Posterior cingulate gyrus (tissue), 11 donors: ENCODE results near the gene ATG101.
A peak's percentile ranks its signal among the peaks of the same experiment; 100 is the strongest.

ENCODE experiments used
- DNase-seq, 10 donors: peaks; one replicate each; pipeline versions ENCODE4 v3.0.0 to v3.0.0-alpha.2; 2020 to 2021; ENCODE audit warnings: mixed read lengths in 3 of 10
- intact Hi-C: fragments of 100-400 bp; cut with DNase I; formaldehyde crosslinking; loops from one replicate; pipeline ENCODE4 v1.15.1; 2023

ATG101 gene

GRCh38 chr12:52069327-52070184 lies at the start of gene ATG101:
Gene ATG101 (plus strand): TSS chr12:52069978. CDS start chr12:52073651, 3,673 bp downstream.
- DNase-seq, result peak; percentile 83 to 99 (median 89)
- intact Hi-C loops, result loop anchor here (5.0 kb wide), 1 partner anchor 42 kb away; no protein-coding TSS in a partner anchor

GRCh38 chr12:52020539-52021336 lies 49.0 kb upstream of the ATG101 start:
- intact Hi-C loops, result no loop called here

GRCh38 chr12:52022841-52023181 lies 47.0 kb upstream of the ATG101 start:
- intact Hi-C loops, result loop anchor here (1.0 kb wide), 2 partner anchors 19 to 30 kb away; no protein-coding TSS in a partner anchor
- no peak for DNase-seq

More at GRCh38 chr12:52020539-52021336, 49.0 kb upstream of the ATG101 start:
- DNase-seq, result peak in 6 of 10 donors; percentile 46 to 93 (median 61)

GRCh38 chr12:52023182-52023975 lies 46.4 kb upstream of the ATG101 start:
- intact Hi-C loops, result loop anchor here (1.0 kb wide), 2 partner anchors 19 to 30 kb away; no protein-coding TSS in a partner anchor
- peak; percentile 76 to 98 (median 85) for DNase-seq

GRCh38 chr12:52023976-52024688 lies 45.6 kb upstream of the ATG101 start:
- intact Hi-C loops, result loop anchor here (1.0 kb wide), 2 partner anchors 20 to 31 kb away; no protein-coding TSS in a partner anchor
- DNase-seq, result no peak

- peak in 1 of 10 donors; percentile 91 for DNase-seq
- intact Hi-C loops, result loop anchor here (1.0 to 5.0 kb wide), 2 partner anchors 42 to 58 kb away; partner anchors contain the start of gene ATG101
Observed at GRCh38 chr12:52024845-52025230, 44.9 kb upstream of the ATG101 start.

- intact Hi-C loops, result loop anchor here (5.0 kb wide), 1 partner anchor 41 kb away; the partner anchor contains the start of gene ATG101
- DNase-seq, result no peak
Observed at GRCh38 chr12:52026263-52026662, 43.5 kb upstream of the ATG101 start.

- DNase-seq, result peak in 1 of 10 donors; percentile 79
- intact Hi-C loops, result loop anchor here (5.0 kb wide), 1 partner anchor 40 kb away; the partner anchor contains the start of gene ATG101
Observed at GRCh38 chr12:52027085-52027843, 42.5 kb upstream of the ATG101 start.

- intact Hi-C loops, result loop anchor here (5.0 kb wide), 1 partner anchor 38 kb away; the partner anchor contains the start of gene ATG101
- DNase-seq, result no peak
Observed at GRCh38 chr12:52029685-52030084, 40.1 kb upstream of the ATG101 start.

- intact Hi-C loops, result no loop called here
- DNase-seq, result peak in 5 of 10 donors; percentile 59 to 90 (median 79)
Observed at GRCh38 chr12:52032446-52032803, 37.4 kb upstream of the ATG101 start.

- peak; percentile 92 to 100 (median 98) for DNase-seq
- intact Hi-C loops, result no loop called here
Observed at GRCh38 chr12:52032804-52033445, 36.9 kb upstream of the ATG101 start.

GRCh38 chr12:52033446-52034140 lies 36.2 kb upstream of the ATG101 start:
- intact Hi-C loops, result no loop called here
- no peak for DNase-seq

- no peak for DNase-seq
- intact Hi-C loops, result no loop called here
Observed at GRCh38 chr12:52035190-52035589, 34.6 kb upstream of the ATG101 start.

GRCh38 chr12:52035926-52036325 lies 33.9 kb upstream of the ATG101 start:
- DNase-seq, result no peak
- intact Hi-C loops, result no loop called here

- intact Hi-C loops, result loop anchor here (1.0 kb wide), 1 partner anchor 15 kb away; the partner anchor contains the start of gene NR4A1
Observed at GRCh38 chr12:52036587-52037171, 33.1 kb upstream of the ATG101 start.

GRCh38 chr12:52037248-52037861 lies 32.4 kb upstream of the ATG101 start:
- peak in 2 of 10 donors; percentile 86 for DNase-seq
- intact Hi-C loops, result loop anchor here (1.0 kb wide), 1 partner anchor 14 kb away; the partner anchor contains the start of gene NR4A1

More at GRCh38 chr12:52036587-52037171, 33.1 kb upstream of the ATG101 start:
- DNase-seq, result peak; percentile 72 to 97 (median 81)
